Ishikawa (cell line): ENCODE data around the gene PTPRN2.

Experiments used
- EP300 ChIP-seq: IDR thresholded peaks from 2 replicates; pipeline ENCODE4 v1.6.1; 2012; ENCODE audit warnings: borderline replicate concordance
- FOXM1 ChIP-seq: IDR thresholded peaks from 2 replicates; pipeline ENCODE4 v1.6.1; 2012; ENCODE audit warnings: low read depth, borderline replicate concordance
- NFIC ChIP-seq: IDR thresholded peaks from 2 replicates; pipeline ENCODE4 v1.6.1; 2012
- RAD21 ChIP-seq: IDR thresholded peaks from 2 replicates; pipeline ENCODE4 v1.6.1; 2012; ENCODE audit warnings: low read depth
- TAF1 ChIP-seq: IDR thresholded peaks from 2 replicates; pipeline ENCODE4 v1.6.1; 2012; ENCODE audit warnings: low read depth, mild to moderate bottlenecking
- YY1 ChIP-seq: IDR thresholded peaks from 2 replicates; pipeline ENCODE4 v1.6.1; 2012; ENCODE audit warnings: low read depth
- ZBTB7A ChIP-seq: IDR thresholded peaks from 2 replicates; pipeline ENCODE4 v1.6.1; 2012; ENCODE audit warnings: low read depth
- TF ChIP-seq, protein P1 (sequence below): IDR thresholded peaks from 2 replicates; pipeline ENCODE4 v1.6.1; 2012; ENCODE audit warnings: low read depth, mild to moderate bottlenecking

GRCh38 chr7:157784041-157784835, 803.4 kb downstream of the PTPRN2 start:
- TF ChIP-seq, protein P1, sequence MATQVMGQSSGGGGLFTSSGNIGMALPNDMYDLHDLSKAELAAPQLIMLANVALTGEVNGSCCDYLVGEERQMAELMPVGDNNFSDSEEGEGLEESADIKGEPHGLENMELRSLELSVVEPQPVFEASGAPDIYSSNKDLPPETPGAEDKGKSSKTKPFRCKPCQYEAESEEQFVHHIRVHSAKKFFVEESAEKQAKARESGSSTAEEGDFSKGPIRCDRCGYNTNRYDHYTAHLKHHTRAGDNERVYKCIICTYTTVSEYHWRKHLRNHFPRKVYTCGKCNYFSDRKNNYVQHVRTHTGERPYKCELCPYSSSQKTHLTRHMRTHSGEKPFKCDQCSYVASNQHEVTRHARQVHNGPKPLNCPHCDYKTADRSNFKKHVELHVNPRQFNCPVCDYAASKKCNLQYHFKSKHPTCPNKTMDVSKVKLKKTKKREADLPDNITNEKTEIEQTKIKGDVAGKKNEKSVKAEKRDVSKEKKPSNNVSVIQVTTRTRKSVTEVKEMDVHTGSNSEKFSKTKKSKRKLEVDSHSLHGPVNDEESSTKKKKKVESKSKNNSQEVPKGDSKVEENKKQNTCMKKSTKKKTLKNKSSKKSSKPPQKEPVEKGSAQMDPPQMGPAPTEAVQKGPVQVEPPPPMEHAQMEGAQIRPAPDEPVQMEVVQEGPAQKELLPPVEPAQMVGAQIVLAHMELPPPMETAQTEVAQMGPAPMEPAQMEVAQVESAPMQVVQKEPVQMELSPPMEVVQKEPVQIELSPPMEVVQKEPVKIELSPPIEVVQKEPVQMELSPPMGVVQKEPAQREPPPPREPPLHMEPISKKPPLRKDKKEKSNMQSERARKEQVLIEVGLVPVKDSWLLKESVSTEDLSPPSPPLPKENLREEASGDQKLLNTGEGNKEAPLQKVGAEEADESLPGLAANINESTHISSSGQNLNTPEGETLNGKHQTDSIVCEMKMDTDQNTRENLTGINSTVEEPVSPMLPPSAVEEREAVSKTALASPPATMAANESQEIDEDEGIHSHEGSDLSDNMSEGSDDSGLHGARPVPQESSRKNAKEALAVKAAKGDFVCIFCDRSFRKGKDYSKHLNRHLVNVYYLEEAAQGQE, result no peak
- TF ChIP-seq NFIC (no peak), EP300 (no peak), YY1 (no peak), RAD21 (no peak), ZBTB7A (no peak), TAF1 (no peak), FOXM1 (no peak)
